ENCODE measurements around the gene HCST. TPM values are rescaled to one million over a fixed set of nuclear protein-coding genes. Genes with fewer than 3 reads are reported as not detected.

HCST gene
- total and polyA plus RNA-seq, 2 of the 4 experiments (the other 2 are of a cell fraction) = 1.5 TPM; not detected in 1

GRCh38 chr19:35872180-35872579, 30.1 kb upstream of the HCST start:
- ATAC-seq (ENCODE audit: low read depth) (no peak), DNase-seq (no peak)
- Histone ChIP-seq H2AFZ (replicated peaks; ENCODE audit: low read length, poor library complexity) (no peak overlapping the region), H4K20me1 (ENCODE audit: insufficient read depth, low read length) (no peaks in the 10 kb centered on the region), H2BK15ac (ENCODE audit: low read depth, low read length) (no peak overlapping the region), H3K23ac (ENCODE audit: low read depth, low read length) (no peak overlapping the region), H3K27ac (ENCODE audit: insufficient read depth, low read length) (no peak overlapping the region), H3K56ac (ENCODE audit: extremely low read depth, insufficient read depth, low read length) (no peak overlapping the region), H2AK5ac (ENCODE audit: low read depth, low read length) (no peak overlapping the region), H3K18ac (ENCODE audit: low read depth, low read length) (no peak overlapping the region), H3K9ac (ENCODE audit: low read depth, low read length) (no peak overlapping the region), H3K27me3 (ENCODE audit: control insufficient read depth, insufficient read depth, low read length) (peaks cover 4% of the 10 kb centered on the region; the same call in 1 of the 2 replicates), H4K8ac (ENCODE audit: low read depth in 2 of 2, low read length in 2 of 2) (no peak overlapping the region), H3K4me3 (ENCODE audit: insufficient read depth, low read depth, low read length) (no peak overlapping the region), H4K91ac (ENCODE audit: insufficient read depth, low read depth, low read length) (no peak overlapping the region), H2BK20ac (ENCODE audit: low read depth, low read length) (no peak overlapping the region), H2BK5ac (ENCODE audit: low read depth, low read length, poor library complexity, severe bottlenecking) (no peak overlapping the region), H2BK120ac (ENCODE audit: low read depth, low read length) (no peak overlapping the region), H3K4me2 (ENCODE audit: low read depth, low read length) (no peak overlapping the region), H3K14ac (replicated peaks; ENCODE audit: low read depth, low read length) (no peak overlapping the region), H3K36me3 (ENCODE audit: control insufficient read depth, insufficient read depth, low read length) (no peaks in the 10 kb centered on the region), H3K4ac (ENCODE audit: low read depth, low read length) (no peak overlapping the region), H3K4me1 (ENCODE audit: control insufficient read depth, insufficient read depth, low read length) (peaks cover 4% of the 10 kb centered on the region), H4K5ac (ENCODE audit: low read depth, low read length) (no peak overlapping the region), H3K79me1 (ENCODE audit: low read depth in 1 of 2, low read length in 2 of 2) (no peaks in the 10 kb centered on the region), H3K9me1 (ENCODE audit: insufficient read depth, low read length) (peaks cover 2% of the 10 kb centered on the region), H2AK9ac (replicated peaks; ENCODE audit: low read depth, low read length, poor library complexity) (no peak overlapping the region), H3K9me3 (ENCODE audit: control insufficient read depth, insufficient read depth, low read length) (no peaks in the 10 kb centered on the region)
- dilution Hi-C loops (cut with HindIII; ENCODE audit: low sequenced_read_pairs, unreplicated experiment) (no loop called here), in situ Hi-C loops (cut with MboI; ENCODE audit: low sequenced_read_pairs) (no loop called here), intact Hi-C loops (cut with micrococcal nuclease) (no loop called here)
- WGBS, 2 experiments (ENCODE audit: extremely low coverage in 2 of 2, insufficient read length in 1 of 2) = no CpG with 5 or more reads among the region's 5 CpGs
- POLR2A ChIA-PET (ENCODE audit: unreplicated experiment) = no interaction called here
- no TSS peak for BruUV-seq (replicated peaks)
- TF ChIP-seq, protein P1, sequence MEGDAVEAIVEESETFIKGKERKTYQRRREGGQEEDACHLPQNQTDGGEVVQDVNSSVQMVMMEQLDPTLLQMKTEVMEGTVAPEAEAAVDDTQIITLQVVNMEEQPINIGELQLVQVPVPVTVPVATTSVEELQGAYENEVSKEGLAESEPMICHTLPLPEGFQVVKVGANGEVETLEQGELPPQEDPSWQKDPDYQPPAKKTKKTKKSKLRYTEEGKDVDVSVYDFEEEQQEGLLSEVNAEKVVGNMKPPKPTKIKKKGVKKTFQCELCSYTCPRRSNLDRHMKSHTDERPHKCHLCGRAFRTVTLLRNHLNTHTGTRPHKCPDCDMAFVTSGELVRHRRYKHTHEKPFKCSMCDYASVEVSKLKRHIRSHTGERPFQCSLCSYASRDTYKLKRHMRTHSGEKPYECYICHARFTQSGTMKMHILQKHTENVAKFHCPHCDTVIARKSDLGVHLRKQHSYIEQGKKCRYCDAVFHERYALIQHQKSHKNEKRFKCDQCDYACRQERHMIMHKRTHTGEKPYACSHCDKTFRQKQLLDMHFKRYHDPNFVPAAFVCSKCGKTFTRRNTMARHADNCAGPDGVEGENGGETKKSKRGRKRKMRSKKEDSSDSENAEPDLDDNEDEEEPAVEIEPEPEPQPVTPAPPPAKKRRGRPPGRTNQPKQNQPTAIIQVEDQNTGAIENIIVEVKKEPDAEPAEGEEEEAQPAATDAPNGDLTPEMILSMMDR (conservative IDR thresholded peaks at IDR 0.05; ENCODE audit: low read depth, low read length) = no peak
- TF ChIP-seq RFX5 (IDR thresholded peaks at IDR 0.05; ENCODE audit: low read depth, low read length) (no peak), CEBPB (IDR thresholded peaks at IDR 0.05; ENCODE audit: low read depth, low read length) (no peak), CHD1 (IDR thresholded peaks at IDR 0.05; ENCODE audit: low read depth, low read length) (no peak), FOS (IDR thresholded peaks at IDR 0.05; ENCODE audit: low read depth, low read length) (no peak), MAZ (IDR thresholded peaks at IDR 0.05; ENCODE audit: borderline replicate concordance, low read depth, low read length) (no peak), MXI1 (IDR thresholded peaks at IDR 0.05; ENCODE audit: borderline replicate concordance, low read depth, low read length) (no peak), POLR2A (IDR thresholded peaks at IDR 0.05; ENCODE audit: low read depth, low read length) (no peak), NFE2L2 (IDR thresholded peaks at IDR 0.05; ENCODE audit: low read depth, low read length) (no peak)
- TF ChIP-seq, protein P2, sequence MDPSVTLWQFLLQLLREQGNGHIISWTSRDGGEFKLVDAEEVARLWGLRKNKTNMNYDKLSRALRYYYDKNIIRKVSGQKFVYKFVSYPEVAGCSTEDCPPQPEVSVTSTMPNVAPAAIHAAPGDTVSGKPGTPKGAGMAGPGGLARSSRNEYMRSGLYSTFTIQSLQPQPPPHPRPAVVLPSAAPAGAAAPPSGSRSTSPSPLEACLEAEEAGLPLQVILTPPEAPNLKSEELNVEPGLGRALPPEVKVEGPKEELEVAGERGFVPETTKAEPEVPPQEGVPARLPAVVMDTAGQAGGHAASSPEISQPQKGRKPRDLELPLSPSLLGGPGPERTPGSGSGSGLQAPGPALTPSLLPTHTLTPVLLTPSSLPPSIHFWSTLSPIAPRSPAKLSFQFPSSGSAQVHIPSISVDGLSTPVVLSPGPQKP (IDR thresholded peaks at IDR 0.05; ENCODE audit: borderline replicate concordance, low read depth, low read length) = no peak
- CTCF ChIA-PET = no interaction called here

Data from IMR-90 (cell line).